ENCODE data around the gene ADGRL2. TPM values are rescaled to one million over a fixed set of nuclear protein-coding genes. Genes with fewer than 3 reads are reported as not detected.
A peak's percentile ranks its signal among the peaks of the same experiment; 100 is the strongest.

The ADGRL2 gene
- polyA plus RNA-seq, 1 of the 3 experiments (the other 2 are of a cell fraction), result 40.3 TPM

DNA sequence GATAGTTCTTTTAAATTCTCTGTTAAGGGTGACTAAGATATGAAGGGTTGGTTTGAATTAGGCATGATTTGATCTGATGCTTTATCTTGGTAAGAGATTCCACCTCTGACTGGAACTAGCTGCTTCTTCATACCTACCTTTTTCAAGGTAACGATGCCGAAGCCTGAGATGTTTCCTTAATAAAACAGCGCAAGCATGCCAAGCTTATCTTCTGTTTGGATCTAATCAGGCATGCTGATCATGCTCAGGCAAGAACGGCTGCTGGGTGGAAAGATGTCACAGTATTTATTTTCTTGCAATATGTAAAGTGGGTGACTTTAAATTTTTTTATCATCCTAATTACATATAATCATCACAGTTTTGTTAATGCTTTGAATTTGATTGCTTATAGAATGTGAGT lies 148.7 kb downstream of the ADGRL2 start:
- WGBS (ENCODE audit: low lambda C conversion rate), result 83% methylated on average over 4 of the region's 4 CpGs
- TF ChIP-seq GATA2 (CRISPR knock-in tag; IDR thresholded peaks at IDR 0.05) (peak; percentile 67), USF2 (IDR thresholded peaks at IDR 0.05; ENCODE audit: borderline replicate concordance, low read depth, low read length) (no peak)
- no peak overlapping the region for H3K9ac ChIP-seq

DNA sequence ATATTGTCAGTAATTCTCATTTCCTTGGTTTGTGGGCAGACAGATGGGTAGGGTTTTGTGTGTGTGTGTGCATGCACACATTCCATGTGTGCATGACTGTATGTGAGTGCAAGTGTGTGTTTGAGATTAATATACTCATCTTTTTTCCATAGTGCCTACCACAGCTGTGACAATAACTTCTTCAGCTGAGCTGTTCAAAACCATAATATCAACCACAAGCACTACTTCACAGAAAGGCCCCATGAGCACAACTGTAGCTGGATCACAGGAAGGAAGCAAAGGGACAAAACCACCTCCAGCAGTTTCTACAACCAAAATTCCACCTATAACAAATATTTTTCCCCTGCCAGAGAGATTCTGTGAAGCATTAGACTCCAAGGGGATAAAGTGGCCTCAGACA lies 149.3 kb downstream of the ADGRL2 start:
- H3K27me3 ChIP-seq (ENCODE audit: insufficient read depth), result no peaks in the 10 kb centered on the region
- ChIA-PET POLR2A (no interaction called here), CTCF (no interaction called here)
- H3K9me2 ChIP-seq, result no peaks in the 10 kb centered on the region
- TF ChIP-seq, protein P1, sequence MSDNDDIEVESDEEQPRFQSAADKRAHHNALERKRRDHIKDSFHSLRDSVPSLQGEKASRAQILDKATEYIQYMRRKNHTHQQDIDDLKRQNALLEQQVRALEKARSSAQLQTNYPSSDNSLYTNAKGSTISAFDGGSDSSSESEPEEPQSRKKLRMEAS (IDR thresholded peaks at IDR 0.05; ENCODE audit: low read depth), result no peak
- no peak overlapping the region for H3K9ac ChIP-seq
- H3F3A ChIP-seq (replicated peaks; ENCODE audit: insufficient read depth), result no peaks in the 10 kb centered on the region
- H3K4me2 ChIP-seq, result no peak overlapping the region
- no peak overlapping the region for H3K27ac ChIP-seq (ENCODE audit: low read depth in 2 of 2, low read length in 1 of 2)
- DNase-seq, result no peak
- peaks cover 0 to 13% of the 10 kb centered on the region in 2 experiments; a peak in 2 of 4 replicates for H3K4me1 ChIP-seq (ENCODE audit: control insufficient read depth in 1 of 2, insufficient read depth in 2 of 2, low read depth in 1 of 2, low read length in 1 of 2)
- peaks cover 6% of the 10 kb centered on the region; the same call in 1 of the 2 replicates for H4K20me1 ChIP-seq (ENCODE audit: insufficient read depth)
- no peak overlapping the region for H2AFZ ChIP-seq (ENCODE audit: low read depth)
- peaks cover 31 to 40% of the 10 kb centered on the region in 2 experiments for H3K36me3 ChIP-seq (replicated peaks in 1 of 2; ENCODE audit: control insufficient read depth in 1 of 2, insufficient read depth in 2 of 2, low read length in 1 of 2)
- H3K9me3 ChIP-seq, result no peaks in the 10 kb centered on the region
- H3K79me2 ChIP-seq (ENCODE audit: insufficient read depth), result peaks cover 25% of the 10 kb centered on the region; the same call in 1 of the 2 replicates
- no peak overlapping the region for H3K4me3 ChIP-seq (ENCODE audit: low read depth in 2 of 2, low read length in 1 of 2)

More for the DNA sequence above, 148.7 kb downstream of the ADGRL2 start:
- Histone ChIP-seq H3K27ac (ENCODE audit: low read depth in 2 of 2, low read length in 1 of 2) (no peak overlapping the region), H4K20me1 (ENCODE audit: insufficient read depth) (peaks cover 6% of the 10 kb centered on the region; the same call in 1 of the 2 replicates), H2AFZ (ENCODE audit: low read depth) (no peak overlapping the region), H3K79me2 (ENCODE audit: insufficient read depth) (peaks cover 25% of the 10 kb centered on the region; the same call in 1 of the 2 replicates), H3K9me2 (no peaks in the 10 kb centered on the region), H3K9me3 (no peaks in the 10 kb centered on the region), H3K4me3 (ENCODE audit: low read depth in 2 of 2, low read length in 1 of 2) (no peak overlapping the region), H3K4me2 (no peak overlapping the region), H3K27me3 (ENCODE audit: insufficient read depth) (no peaks in the 10 kb centered on the region), H3F3A (replicated peaks; ENCODE audit: insufficient read depth) (no peaks in the 10 kb centered on the region), H3K4me1 (ENCODE audit: control insufficient read depth in 1 of 2, insufficient read depth in 2 of 2, low read depth in 1 of 2, low read length in 1 of 2) (peaks cover 0 to 11% of the 10 kb centered on the region in 2 experiments; a peak in 2 of 4 replicates), H3K36me3 (replicated peaks in 1 of 2; ENCODE audit: control insufficient read depth in 1 of 2, insufficient read depth in 2 of 2, low read length in 1 of 2) (peaks cover 31 to 40% of the 10 kb centered on the region in 2 experiments)
- POLR2A ChIA-PET, result no interaction called here
- CTCF ChIA-PET, result interaction anchor here (0.8 kb wide), 1 partner anchor 21 kb away, joined by 3 read pairs; no protein-coding TSS in a partner anchor
- DNase-seq, result no peak

DNA sequence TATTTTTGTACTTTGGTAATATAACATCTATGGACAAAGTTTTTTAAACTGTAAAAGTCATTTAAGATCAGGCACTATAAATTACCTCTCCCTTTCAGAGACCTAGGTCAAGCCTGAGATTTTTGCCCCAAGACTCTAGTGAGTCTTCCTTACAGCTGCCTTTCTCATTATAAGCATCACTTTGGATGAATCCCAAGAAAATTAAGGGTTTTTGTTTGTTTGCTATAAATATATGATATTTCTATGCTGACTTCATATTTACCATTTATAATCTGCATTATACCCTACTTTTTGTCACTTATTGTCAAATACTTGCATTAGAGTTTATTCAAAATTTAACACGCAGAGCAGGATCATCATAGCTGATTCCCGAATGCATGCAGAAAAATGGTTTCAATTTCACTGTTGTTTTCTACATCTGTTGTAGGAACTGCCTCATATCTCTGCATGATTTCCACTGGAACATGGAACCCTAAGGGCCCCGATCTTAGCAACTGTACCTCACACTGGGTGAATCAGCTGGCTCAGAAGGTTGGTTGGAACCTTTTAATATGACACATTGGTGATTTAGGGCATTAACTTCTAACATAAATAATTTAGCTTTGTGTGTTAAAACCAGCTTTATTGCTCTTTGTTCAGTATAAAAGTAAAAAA lies 150.0 kb downstream of the ADGRL2 start:
- Histone ChIP-seq H3F3A (replicated peaks; ENCODE audit: insufficient read depth) (no peaks in the 10 kb centered on the region), H3K36me3 (replicated peaks in 1 of 2; ENCODE audit: control insufficient read depth in 1 of 2, insufficient read depth in 2 of 2, low read length in 1 of 2) (peaks cover 33 to 36% of the 10 kb centered on the region in 2 experiments), H2AFZ (ENCODE audit: low read depth) (no peak overlapping the region), H3K27ac (ENCODE audit: low read depth in 2 of 2, low read length in 1 of 2) (no peak overlapping the region), H3K4me2 (no peak overlapping the region), H3K9me3 (no peaks in the 10 kb centered on the region), H3K4me1 (ENCODE audit: control insufficient read depth in 1 of 2, insufficient read depth in 2 of 2, low read depth in 1 of 2, low read length in 1 of 2) (peaks cover 0 to 13% of the 10 kb centered on the region in 2 experiments; a peak in 2 of 4 replicates), H3K27me3 (ENCODE audit: insufficient read depth) (no peaks in the 10 kb centered on the region), H3K4me3 (ENCODE audit: low read depth in 2 of 2, low read length in 1 of 2) (no peak overlapping the region), H4K20me1 (ENCODE audit: insufficient read depth) (peaks cover 6% of the 10 kb centered on the region; the same call in 1 of the 2 replicates), H3K9ac (no peak overlapping the region), H3K9me2 (no peaks in the 10 kb centered on the region), H3K79me2 (ENCODE audit: insufficient read depth) (peaks cover 25% of the 10 kb centered on the region; the same call in 1 of the 2 replicates)
- CTCF ChIA-PET, result no interaction called here
- WGBS (ENCODE audit: low lambda C conversion rate), result 94% methylated on average over 3 of the region's 3 CpGs
- POLR2A ChIA-PET, result no interaction called here
- DNase-seq, result no peak
- TF ChIP-seq SMC3 (IDR thresholded peaks at IDR 0.05; ENCODE audit: low read depth, low read length) (no peak), RXRA (IDR thresholded peaks at IDR 0.05; ENCODE audit: borderline replicate concordance, low read depth) (no peak), FOXJ3 (CRISPR knock-in tag; IDR thresholded peaks at IDR 0.05) (no peak), RFX5 (IDR thresholded peaks at IDR 0.05; ENCODE audit: low read length) (no peak), ZBTB33 (IDR thresholded peaks at IDR 0.05; ENCODE audit: borderline replicate concordance, low read depth) (no peak), FOXM1 (IDR thresholded peaks at IDR 0.05; ENCODE audit: low read depth) (no peak)
- TF ChIP-seq, protein P1 (IDR thresholded peaks at IDR 0.05; ENCODE audit: low read depth), result no peak
- TF ChIP-seq, protein P2, sequence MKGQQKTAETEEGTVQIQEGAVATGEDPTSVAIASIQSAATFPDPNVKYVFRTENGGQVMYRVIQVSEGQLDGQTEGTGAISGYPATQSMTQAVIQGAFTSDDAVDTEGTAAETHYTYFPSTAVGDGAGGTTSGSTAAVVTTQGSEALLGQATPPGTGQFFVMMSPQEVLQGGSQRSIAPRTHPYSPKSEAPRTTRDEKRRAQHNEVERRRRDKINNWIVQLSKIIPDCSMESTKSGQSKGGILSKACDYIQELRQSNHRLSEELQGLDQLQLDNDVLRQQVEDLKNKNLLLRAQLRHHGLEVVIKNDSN (IDR thresholded peaks at IDR 0.05; ENCODE audit: borderline replicate concordance, low read depth), result no peak
- TF ChIP-seq, protein P3, sequence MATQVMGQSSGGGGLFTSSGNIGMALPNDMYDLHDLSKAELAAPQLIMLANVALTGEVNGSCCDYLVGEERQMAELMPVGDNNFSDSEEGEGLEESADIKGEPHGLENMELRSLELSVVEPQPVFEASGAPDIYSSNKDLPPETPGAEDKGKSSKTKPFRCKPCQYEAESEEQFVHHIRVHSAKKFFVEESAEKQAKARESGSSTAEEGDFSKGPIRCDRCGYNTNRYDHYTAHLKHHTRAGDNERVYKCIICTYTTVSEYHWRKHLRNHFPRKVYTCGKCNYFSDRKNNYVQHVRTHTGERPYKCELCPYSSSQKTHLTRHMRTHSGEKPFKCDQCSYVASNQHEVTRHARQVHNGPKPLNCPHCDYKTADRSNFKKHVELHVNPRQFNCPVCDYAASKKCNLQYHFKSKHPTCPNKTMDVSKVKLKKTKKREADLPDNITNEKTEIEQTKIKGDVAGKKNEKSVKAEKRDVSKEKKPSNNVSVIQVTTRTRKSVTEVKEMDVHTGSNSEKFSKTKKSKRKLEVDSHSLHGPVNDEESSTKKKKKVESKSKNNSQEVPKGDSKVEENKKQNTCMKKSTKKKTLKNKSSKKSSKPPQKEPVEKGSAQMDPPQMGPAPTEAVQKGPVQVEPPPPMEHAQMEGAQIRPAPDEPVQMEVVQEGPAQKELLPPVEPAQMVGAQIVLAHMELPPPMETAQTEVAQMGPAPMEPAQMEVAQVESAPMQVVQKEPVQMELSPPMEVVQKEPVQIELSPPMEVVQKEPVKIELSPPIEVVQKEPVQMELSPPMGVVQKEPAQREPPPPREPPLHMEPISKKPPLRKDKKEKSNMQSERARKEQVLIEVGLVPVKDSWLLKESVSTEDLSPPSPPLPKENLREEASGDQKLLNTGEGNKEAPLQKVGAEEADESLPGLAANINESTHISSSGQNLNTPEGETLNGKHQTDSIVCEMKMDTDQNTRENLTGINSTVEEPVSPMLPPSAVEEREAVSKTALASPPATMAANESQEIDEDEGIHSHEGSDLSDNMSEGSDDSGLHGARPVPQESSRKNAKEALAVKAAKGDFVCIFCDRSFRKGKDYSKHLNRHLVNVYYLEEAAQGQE (IDR thresholded peaks at IDR 0.05; ENCODE audit: low read depth, low read length), result no peak

Data from SK-N-SH (cell line).